Gastrocnemius medialis (tissue), 4 donors: ENCODE results near the gene APBA1.

Experiments used
- CTCF ChIP-seq, 5 experiments: fragments of 450-650 bp in 3 of 5; fragments of 200-600 bp in 2 of 5; sonication (generic) in 2 of 5; IDR thresholded peaks in 4 of 5; conservative IDR thresholded peaks in 1 of 5; 1 replicate in 4 of 5; 2 replicates in 1 of 5; pipeline ENCODE4 v1.5.1; 2016 to 2019; ENCODE audit warnings: antibody characterized with exemption in 5 of 5, mild to moderate bottlenecking in 3 of 5, moderate library complexity in 3 of 5
- POLR2A ChIP-seq, 2 donors: fragments of 450-650 bp; IDR thresholded peaks; one replicate each; pipeline ENCODE4 v1.6.1; 2017; ENCODE audit warnings: antibody characterized with exemption in 2 of 2, mild to moderate bottlenecking in 2 of 2, moderate library complexity in 2 of 2

- TF ChIP-seq CTCF (IDR thresholded peaks at IDR 0.05 in 4 of 5, conservative IDR thresholded peaks at IDR 0.05 in 1 of 5) (no peak), POLR2A (IDR thresholded peaks at IDR 0.05) (no peak)
Measured at GRCh38 chr9:69569738-69570451, 102.3 kb downstream of the APBA1 start.
